ENCODE measurements around the gene COASY.

GRCh38 chr17:42519546-42520491 is 42.1 kb upstream of the COASY start:
- TF ChIP-seq CTCF (IDR thresholded peaks at IDR 0.05) (no peak), POLR2A (IDR thresholded peaks at IDR 0.05) (peak in 1 of 3 donors; percentile 7)
